ENCODE results near the gene SWI5. TPM values are rescaled to one million over a fixed set of nuclear protein-coding genes. Genes with fewer than 3 reads are reported as not detected.
A peak's percentile ranks its signal among the peaks of the same experiment; 100 is the strongest.

The SWI5 gene
- total RNA-seq, 2 donors from 2014 or later: 33.4 to 46.9 TPM

DNA sequence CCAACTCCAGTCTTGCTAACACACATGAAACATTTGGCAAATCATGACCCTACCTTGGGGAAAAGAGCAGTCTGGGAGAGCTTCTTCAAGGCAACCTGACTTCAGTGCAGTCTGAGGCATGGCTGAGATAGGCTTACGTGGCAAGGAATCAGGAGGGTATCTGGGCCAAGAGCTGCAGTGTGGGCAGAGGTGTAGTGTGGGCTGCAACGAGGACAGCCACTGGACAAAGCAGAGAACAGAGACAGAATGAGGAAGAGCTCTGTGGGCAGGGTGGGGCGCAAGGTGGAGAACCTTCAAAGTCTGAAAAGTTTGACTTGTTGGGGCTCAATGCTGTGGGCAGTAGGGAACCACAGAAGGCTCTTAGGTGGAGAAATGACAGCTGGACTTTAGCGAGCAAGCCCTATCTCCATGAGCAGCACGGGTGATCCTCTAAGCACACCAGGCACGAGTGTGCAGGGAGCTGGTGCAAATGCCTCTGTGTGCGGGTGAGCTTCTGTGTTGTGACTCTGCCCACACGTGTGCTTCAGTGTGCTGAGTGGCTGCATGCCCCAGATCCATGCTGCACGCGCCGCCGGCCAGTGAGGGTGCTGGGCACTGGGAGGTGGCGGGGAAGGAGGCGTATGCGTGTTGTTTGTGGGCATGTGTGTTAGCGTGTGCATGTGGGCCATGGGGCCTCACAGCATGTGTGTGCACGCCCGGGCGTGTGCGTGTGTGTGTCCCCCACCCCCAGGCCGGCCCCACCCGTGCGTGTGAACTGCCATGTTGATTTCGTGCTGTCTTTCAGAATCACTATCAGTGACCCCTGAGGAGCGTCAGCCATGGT lies 23.5 kb upstream of the SWI5 start:
- no peak overlapping the region for H3K9ac ChIP-seq (ENCODE audit: extremely low read depth, low read length, poor library complexity, severe bottlenecking)

DNA sequence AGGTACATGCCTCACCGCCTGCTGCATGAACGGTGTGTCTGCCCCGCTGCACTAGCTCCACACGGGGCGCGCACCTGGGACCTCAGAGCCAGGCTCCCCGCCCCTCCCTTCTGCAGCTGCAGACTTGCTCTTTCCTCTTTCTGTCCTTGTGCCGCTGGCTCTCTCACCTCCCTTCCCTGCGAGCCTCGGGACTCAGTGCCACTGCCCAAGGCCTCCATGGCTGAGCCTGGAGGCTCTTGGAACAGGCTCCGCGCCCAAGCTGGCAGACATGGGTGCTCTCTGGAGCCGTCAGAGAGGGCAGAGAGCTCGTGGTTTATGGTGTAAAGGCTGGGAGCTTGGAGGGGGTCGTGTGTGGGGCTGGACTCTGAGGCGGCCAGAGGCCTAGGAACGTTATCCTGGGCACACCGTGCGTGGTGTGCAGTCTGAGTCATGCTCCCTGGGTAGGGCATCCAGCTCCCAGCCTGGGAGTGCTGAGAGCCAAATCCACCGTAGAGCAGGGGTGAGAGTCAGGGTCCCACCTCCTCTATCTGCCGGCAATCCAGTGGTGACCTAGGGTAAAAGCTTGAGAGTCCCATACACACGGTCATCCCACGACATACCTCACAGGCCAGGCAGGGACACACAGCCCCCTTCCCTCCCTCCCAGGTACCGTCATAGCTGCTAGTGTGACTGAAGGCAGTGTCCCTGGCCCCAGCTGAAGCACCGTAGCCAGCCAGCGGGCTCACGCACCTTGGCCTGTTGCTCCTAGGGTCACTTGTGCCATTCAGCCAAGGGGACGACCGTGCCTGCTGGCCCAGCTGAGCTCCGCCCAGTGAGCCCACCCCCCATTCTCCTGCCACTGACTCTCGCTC lies 22.7 kb upstream of the SWI5 start:
- H3K9me3 ChIP-seq (ENCODE audit: control insufficient read depth, low read length): no peaks in the 10 kb centered on the region
- H3K4me1 ChIP-seq (ENCODE audit: control insufficient read depth, insufficient read depth, low read length): no peaks in the 10 kb centered on the region
- WGBS, 2 experiments (ENCODE audit: insufficient coverage in 1 of 2, insufficient read length in 1 of 2): 90 to 92% methylated on average over 16 to 31 of the region's 31 CpGs
- no peaks in the 10 kb centered on the region for H3K27me3 ChIP-seq (ENCODE audit: control insufficient read depth, insufficient read depth, low read length, poor library complexity, severe bottlenecking)
- no peak for DNase-seq
- TF ChIP-seq, protein P1, sequence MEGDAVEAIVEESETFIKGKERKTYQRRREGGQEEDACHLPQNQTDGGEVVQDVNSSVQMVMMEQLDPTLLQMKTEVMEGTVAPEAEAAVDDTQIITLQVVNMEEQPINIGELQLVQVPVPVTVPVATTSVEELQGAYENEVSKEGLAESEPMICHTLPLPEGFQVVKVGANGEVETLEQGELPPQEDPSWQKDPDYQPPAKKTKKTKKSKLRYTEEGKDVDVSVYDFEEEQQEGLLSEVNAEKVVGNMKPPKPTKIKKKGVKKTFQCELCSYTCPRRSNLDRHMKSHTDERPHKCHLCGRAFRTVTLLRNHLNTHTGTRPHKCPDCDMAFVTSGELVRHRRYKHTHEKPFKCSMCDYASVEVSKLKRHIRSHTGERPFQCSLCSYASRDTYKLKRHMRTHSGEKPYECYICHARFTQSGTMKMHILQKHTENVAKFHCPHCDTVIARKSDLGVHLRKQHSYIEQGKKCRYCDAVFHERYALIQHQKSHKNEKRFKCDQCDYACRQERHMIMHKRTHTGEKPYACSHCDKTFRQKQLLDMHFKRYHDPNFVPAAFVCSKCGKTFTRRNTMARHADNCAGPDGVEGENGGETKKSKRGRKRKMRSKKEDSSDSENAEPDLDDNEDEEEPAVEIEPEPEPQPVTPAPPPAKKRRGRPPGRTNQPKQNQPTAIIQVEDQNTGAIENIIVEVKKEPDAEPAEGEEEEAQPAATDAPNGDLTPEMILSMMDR (conservative IDR thresholded peaks at IDR 0.05): no peak
- Mint-ChIP-seq H3K4me1 (peaks cover 11% of the 10 kb centered on the region), H3K9me3 (no peaks in the 10 kb centered on the region), H3K27ac (no peak overlapping the region), H3K4me3 (no peak overlapping the region), H3K36me3 (ENCODE audit: low read depth) (peaks cover 11% of the 10 kb centered on the region), H3K27me3 (ENCODE audit: insufficient read depth) (peaks cover 27% of the 10 kb centered on the region)
- no peak overlapping the region for H3K9ac ChIP-seq (ENCODE audit: extremely low read depth, low read length, poor library complexity, severe bottlenecking)
- no peak overlapping the region for H3K27ac ChIP-seq (ENCODE audit: low read depth, low read length)
- no peak overlapping the region for H3K4me3 ChIP-seq (ENCODE audit: low read length)
- H3K36me3 ChIP-seq (ENCODE audit: control insufficient read depth, insufficient read depth, low read length): peaks cover 16% of the 10 kb centered on the region

More for the DNA sequence above, 23.5 kb upstream of the SWI5 start:
- Histone ChIP-seq H3K36me3 (ENCODE audit: control insufficient read depth, insufficient read depth, low read length) (peaks cover 13% of the 10 kb centered on the region), H3K27me3 (ENCODE audit: control insufficient read depth, insufficient read depth, low read length, poor library complexity, severe bottlenecking) (no peaks in the 10 kb centered on the region), H3K9me3 (ENCODE audit: control insufficient read depth, low read length) (no peaks in the 10 kb centered on the region), H3K4me3 (ENCODE audit: low read length) (no peak overlapping the region), H3K4me1 (ENCODE audit: control insufficient read depth, insufficient read depth, low read length) (no peaks in the 10 kb centered on the region), H3K27ac (ENCODE audit: low read depth, low read length) (no peak overlapping the region)
- WGBS, 2 experiments (ENCODE audit: insufficient coverage in 1 of 2, insufficient read length in 1 of 2): 94 to 96% methylated on average over 25 of the region's 25 CpGs
- H3K36me3 Mint-ChIP-seq (ENCODE audit: low read depth): peaks cover 9% of the 10 kb centered on the region
- H3K9me3 Mint-ChIP-seq: no peaks in the 10 kb centered on the region
- peaks cover 11% of the 10 kb centered on the region for H3K4me1 Mint-ChIP-seq
- H3K27ac Mint-ChIP-seq: no peak overlapping the region
- DNase-seq: peak; percentile 53
- TF ChIP-seq, protein P1 (conservative IDR thresholded peaks at IDR 0.05): no peak
- H3K4me3 Mint-ChIP-seq: no peak overlapping the region
- H3K27me3 Mint-ChIP-seq (ENCODE audit: insufficient read depth): peaks cover 28% of the 10 kb centered on the region

DNA sequence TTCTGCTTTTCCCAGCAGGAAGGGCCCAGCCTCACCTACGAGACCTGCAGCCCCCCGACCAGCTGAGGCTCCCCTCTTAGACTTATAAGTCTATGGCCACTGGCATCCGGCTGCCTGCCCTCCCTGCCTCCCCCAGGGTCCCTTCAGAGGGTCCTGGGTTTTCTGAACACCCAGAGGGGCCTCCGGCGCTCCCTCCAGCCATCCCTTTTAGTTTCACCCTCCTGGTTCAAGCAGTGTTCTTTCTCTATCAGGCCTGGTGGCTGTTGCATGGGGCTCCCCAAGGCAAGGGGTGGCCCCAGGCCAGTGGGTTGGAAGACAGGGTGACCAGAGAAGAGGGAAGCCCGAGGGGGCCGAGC lies 22.1 kb upstream of the SWI5 start:
- WGBS, 2 experiments (ENCODE audit: insufficient coverage in 1 of 2, insufficient read length in 1 of 2): 84 to 88% methylated on average over 5 to 7 of the region's 7 CpGs
- Histone ChIP-seq H3K4me3 (ENCODE audit: low read length) (no peak overlapping the region), H3K27me3 (ENCODE audit: control insufficient read depth, insufficient read depth, low read length, poor library complexity, severe bottlenecking) (no peaks in the 10 kb centered on the region), H3K9ac (ENCODE audit: extremely low read depth, low read length, poor library complexity, severe bottlenecking) (no peak overlapping the region), H3K9me3 (ENCODE audit: control insufficient read depth, low read length) (no peaks in the 10 kb centered on the region), H3K36me3 (ENCODE audit: control insufficient read depth, insufficient read depth, low read length) (peaks cover 19% of the 10 kb centered on the region), H3K4me1 (ENCODE audit: control insufficient read depth, insufficient read depth, low read length) (no peaks in the 10 kb centered on the region), H3K27ac (ENCODE audit: low read depth, low read length) (no peak overlapping the region)
- Mint-ChIP-seq H3K36me3 (ENCODE audit: low read depth) (peaks cover 16% of the 10 kb centered on the region), H3K4me1 (peaks cover 11% of the 10 kb centered on the region), H3K27ac (no peak overlapping the region), H3K27me3 (ENCODE audit: insufficient read depth) (peaks cover 21% of the 10 kb centered on the region), H3K9me3 (no peaks in the 10 kb centered on the region), H3K4me3 (no peak overlapping the region)
- TF ChIP-seq, protein P1 (conservative IDR thresholded peaks at IDR 0.05): no peak
- DNase-seq: no peak
